Activated T-cell treated with anti-CD3 and anti-CD28 coated beads, Interleukin-2, amount 50 U/mL, for 72 hours (primary cell): ENCODE measurements around the gene AMACR. TPM values are rescaled to one million over a fixed set of nuclear protein-coding genes. Genes with fewer than 3 reads are reported as not detected.
"Not testable (repeated sequence)": the region's sequence is repeated elsewhere in the genome, so short reads cannot be mapped to it uniquely, and the experiment has no call there.

Experiments
- ATAC-seq, 2 donors: fragments of 150-1000 bp; cut with Tn5 transposase; replicated peaks in 1 of 2; 2 replicates each; pipeline ENCODE4 v1.10.0; 2021; ENCODE audit warnings: moderate library complexity in 2 of 2, mild to moderate bottlenecking in 1 of 2
- DNase-seq, 2 donors: peaks; one replicate each; pipeline ENCODE4 v3.0.0; 2021 to 2022; ENCODE audit warnings: mixed read lengths in 1 of 2
- H3K27ac Mint-ChIP-seq: one replicate; pipeline ENCODE4 v1.8.0; 2022; ENCODE audit warnings: mild to moderate bottlenecking, moderate library complexity, mixed read lengths
- H3K27me3 Mint-ChIP-seq: one replicate; pipeline ENCODE4 v1.8.0; 2022; ENCODE audit warnings: low read depth, mixed read lengths
- H3K36me3 Mint-ChIP-seq, 2 donors: one replicate each; pipeline ENCODE4 v1.8.0; 2022; ENCODE audit warnings: mixed read lengths in 2 of 2, mild to moderate bottlenecking in 1 of 2; ENCODE audit not compliant: insufficient read depth in 2 of 2
- H3K4me1 Mint-ChIP-seq: one replicate; pipeline ENCODE4 v1.8.0; 2022; ENCODE audit warnings: low read depth, mixed read lengths
- H3K4me3 Mint-ChIP-seq, 2 donors: one replicate each; pipeline ENCODE4 v1.8.0; 2022; ENCODE audit warnings: mild to moderate bottlenecking in 2 of 2, mixed read lengths in 2 of 2, moderate library complexity in 2 of 2
- H3K9me3 Mint-ChIP-seq, 2 donors: one replicate each; pipeline ENCODE4 v1.8.0; 2022; ENCODE audit warnings: mixed read lengths in 2 of 2
- total RNA-seq, 2 donors: library from RNA; stranded (reverse); gene quantifications; one replicate each; pipeline ENCODE4 v1.2.3, GENCODE V29; 2022

Gene AMACR
- total RNA-seq, 2 donors from 2014 or later, result 5.5 to 6.7 TPM

DNA sequence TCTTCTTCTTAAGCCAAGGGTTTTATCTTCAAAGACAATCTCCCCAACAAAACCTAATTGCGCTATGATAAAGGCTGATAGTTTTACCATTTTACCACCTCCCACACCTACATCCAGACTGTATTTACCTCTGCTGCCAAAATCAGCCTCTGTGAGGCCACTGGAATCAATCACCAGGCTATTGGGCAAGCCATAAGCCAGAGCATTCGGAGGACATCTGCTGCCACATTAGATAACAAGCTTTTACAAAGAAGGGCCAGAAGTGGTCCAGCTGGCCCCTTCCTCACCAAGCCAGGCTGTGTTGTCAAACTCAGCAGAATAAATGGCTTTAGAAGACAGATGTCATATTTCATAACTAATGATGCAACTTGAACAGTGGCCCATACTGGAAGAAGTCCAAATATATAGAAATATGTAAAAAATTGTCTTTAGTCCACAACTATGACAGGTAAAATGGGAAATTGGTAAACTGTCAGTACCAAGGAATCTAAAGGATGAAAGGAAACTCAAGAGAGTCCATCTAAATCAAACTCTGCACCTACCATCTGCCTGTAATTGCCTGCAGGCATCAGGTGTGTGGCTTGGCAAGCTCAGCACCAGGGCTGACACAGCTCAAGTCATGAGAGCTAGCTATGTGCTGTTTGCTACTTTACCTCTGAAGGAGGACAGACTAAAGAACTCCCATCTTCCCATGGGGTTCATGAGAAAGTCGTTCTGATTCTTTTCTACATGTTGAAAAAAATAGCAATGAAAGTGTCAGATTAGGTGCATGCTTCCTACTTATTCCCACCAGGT is 39.4 kb downstream of the AMACR start:
- Mint-ChIP-seq H3K27me3 (peaks cover 9% of the 10 kb centered on the region), H3K27ac (no peak overlapping the region), H3K36me3 (no peaks in the 10 kb centered on the region), H3K4me1 (peaks cover 27% of the 10 kb centered on the region), H3K4me3 (no peak overlapping the region), H3K9me3 (no peaks in the 10 kb centered on the region)
- no peak for DNase-seq
- ATAC-seq, result no peak

DNA sequence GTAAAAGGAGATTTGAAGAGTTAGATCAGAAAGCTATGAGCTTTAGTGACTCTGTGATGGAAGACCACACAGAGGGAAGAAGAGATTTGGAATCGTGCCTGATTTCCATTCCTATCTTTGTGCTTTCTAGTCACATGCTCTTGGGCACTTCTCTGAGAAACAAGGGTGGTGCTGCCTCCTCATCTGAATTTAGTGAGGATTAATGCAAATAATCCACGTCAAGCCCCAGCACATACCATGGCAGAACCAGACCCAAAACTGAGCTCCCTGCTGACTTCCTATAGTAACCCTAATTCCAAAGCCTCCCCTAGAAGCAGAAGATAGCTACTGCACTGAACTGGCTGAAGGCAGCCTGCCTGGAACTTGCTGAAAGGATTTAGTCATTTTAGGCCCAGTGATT is 41.0 kb downstream of the AMACR start:
- H3K27me3 Mint-ChIP-seq, result peaks cover 11% of the 10 kb centered on the region
- H3K27ac Mint-ChIP-seq, result no peak overlapping the region
- no peaks in the 10 kb centered on the region for H3K36me3 Mint-ChIP-seq
- no peak overlapping the region for H3K4me3 Mint-ChIP-seq
- no peak for DNase-seq
- no peaks in the 10 kb centered on the region for H3K9me3 Mint-ChIP-seq
- no peak for ATAC-seq
- peaks cover 18% of the 10 kb centered on the region for H3K4me1 Mint-ChIP-seq

DNA sequence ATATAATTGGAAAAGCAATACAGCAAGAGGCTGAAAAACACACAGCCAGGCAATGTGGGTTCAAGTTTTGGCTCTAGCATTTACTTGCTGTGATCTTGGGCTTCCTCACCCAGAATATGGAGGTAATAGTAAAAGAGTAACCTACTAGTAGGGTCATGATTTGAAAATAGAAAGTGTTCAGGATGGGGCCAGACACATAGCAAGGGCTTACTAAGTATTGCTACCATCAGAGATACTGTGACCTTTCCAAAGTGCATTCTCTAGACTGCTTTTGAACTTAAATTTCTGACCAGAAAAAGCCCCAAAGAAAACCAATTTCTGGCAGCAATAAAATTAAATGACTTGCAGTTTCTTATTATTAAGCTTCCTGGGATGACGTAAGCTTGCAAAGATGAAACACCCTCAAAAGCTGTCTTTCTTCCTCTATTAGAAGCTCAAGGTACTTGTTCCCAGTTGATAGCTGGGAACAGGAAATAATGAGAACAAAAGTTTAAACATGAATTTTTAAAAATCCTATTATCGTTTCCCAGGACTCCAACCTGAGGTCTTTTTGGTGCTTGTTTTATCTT is 43.6 kb downstream of the AMACR start:
- no peak for DNase-seq
- Mint-ChIP-seq H3K27ac (no peak overlapping the region), H3K4me3 (no peak overlapping the region), H3K9me3 (no peaks in the 10 kb centered on the region), H3K36me3 (no peaks in the 10 kb centered on the region), H3K27me3 (peaks cover 11% of the 10 kb centered on the region), H3K4me1 (peaks cover 10% of the 10 kb centered on the region)
- ATAC-seq, result peak; percentile 56 to 70

DNA sequence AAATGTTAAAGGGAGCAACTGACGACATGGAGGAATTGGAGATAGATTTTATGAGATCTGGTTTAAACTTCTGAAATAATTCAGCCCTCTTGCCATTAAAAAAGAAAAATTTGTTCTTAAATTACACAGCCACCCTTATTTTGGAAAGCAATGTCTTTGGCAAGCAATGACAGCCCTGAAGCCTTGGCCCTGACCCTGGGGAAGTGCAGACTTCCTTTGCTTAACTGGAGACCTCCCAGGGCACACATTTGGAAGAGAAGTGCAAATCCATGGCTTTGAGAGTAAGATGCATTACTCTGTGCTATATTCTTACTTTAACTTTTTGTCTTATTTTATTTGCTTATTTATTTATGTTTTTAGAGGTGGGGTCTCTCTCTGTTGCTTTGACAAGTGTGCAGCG is 49.7 kb downstream of the AMACR start:
- Mint-ChIP-seq H3K9me3 (peaks cover 0 to 1% of the 10 kb centered on the region in 2 donors), H3K36me3 (no peaks in the 10 kb centered on the region), H3K27me3 (peaks cover 11% of the 10 kb centered on the region), H3K4me1 (no peaks in the 10 kb centered on the region), H3K4me3 (no peak overlapping the region), H3K27ac (no peak overlapping the region)
- DNase-seq (no peak), ATAC-seq (no peak)

DNA sequence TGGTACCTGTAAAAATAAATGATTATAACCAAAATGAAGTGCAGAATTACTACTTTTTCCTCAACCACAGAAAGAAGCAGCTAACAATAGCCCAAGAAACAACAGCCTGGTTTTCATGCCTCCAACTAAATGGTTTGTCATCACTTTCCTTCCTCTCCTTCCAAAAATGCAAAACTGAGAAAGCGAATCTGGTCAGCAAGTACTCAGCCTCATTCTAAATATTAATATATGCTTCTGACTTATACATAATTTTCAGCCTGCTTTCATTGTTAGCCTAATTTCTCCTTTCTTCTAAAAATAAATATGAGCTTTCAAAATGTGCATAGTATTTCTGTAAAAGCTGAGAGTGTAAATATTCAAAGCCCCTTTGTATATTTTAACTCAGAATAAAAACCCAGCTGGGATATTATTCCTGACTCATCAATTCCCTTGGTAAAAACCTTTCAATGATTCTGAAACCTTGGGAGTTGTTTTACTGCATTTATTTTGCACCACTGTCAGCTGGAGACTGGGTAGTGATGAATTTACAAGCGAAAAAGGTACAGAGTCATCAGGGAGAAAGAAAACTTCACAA is 50.2 kb downstream of the AMACR start:
- H3K27ac Mint-ChIP-seq, result no peak overlapping the region
- ATAC-seq, result no peak
- H3K4me3 Mint-ChIP-seq, result no peak overlapping the region
- no peak for DNase-seq
- no peaks in the 10 kb centered on the region for H3K36me3 Mint-ChIP-seq
- H3K27me3 Mint-ChIP-seq, result peaks cover 11% of the 10 kb centered on the region
- H3K9me3 Mint-ChIP-seq, result peaks cover 0 to 1% of the 10 kb centered on the region in 2 donors
- no peaks in the 10 kb centered on the region for H3K4me1 Mint-ChIP-seq

DNA sequence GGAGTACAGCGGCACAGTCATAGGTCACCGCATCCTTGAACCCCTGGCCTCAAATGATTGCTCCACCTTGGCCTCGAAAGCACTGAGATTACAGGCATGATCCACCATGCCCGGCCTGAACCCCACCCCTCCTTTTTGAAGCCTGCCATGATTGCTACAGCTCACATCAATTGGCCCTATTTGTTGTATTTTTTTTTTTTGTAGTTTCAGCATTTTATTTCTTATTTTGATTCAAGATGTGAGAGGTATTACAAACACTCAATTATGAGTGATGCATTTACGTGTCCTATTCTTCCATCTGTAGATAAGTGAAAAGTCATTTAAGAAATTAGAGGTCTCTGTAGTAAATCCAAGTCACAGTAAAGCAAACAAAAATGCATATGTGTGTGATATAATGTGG is 55.7 kb downstream of the AMACR start:
- H3K9me3 Mint-ChIP-seq, H3K36me3 Mint-ChIP-seq, H3K4me1 Mint-ChIP-seq, H3K4me3 Mint-ChIP-seq, H3K27me3 Mint-ChIP-seq, ATAC-seq, H3K27ac Mint-ChIP-seq, DNase-seq: not testable (repeated sequence)

DNA sequence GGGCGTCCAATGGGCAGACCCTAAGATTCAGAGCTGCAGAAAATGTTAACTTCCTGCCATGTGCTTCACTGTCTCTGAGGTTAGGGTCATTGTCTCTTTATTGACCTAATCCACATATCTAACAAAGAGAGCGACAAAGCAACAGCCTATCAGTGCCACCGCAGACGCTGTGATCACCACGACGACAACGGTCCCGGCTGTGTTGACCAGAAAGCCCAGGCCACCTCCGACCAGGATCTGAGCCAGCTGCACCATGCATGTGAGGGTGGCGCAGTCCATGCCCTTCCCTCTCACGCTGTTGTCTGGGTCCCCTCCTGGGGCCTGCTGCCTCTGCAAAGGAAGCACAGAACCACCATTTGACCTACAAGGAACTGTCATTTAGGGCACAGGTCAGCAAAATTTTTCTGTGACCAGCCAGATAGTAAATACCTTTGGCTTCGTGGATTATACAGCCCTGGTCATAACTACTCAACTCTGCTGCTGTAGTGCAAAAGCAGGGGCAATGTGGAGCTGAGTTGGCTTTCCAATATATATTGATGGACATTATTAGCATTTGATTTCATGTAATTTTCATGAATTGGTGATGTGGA is 63.2 kb downstream of the AMACR start:
- Mint-ChIP-seq H3K9me3 (peaks cover 0 to 1% of the 10 kb centered on the region in 2 donors), H3K36me3 (no peaks in the 10 kb centered on the region), H3K27ac (no peak overlapping the region), H3K4me1 (no peaks in the 10 kb centered on the region), H3K27me3 (peaks cover 50% of the 10 kb centered on the region), H3K4me3 (no peak overlapping the region)
- no peak for ATAC-seq
- DNase-seq, result no peak

DNA sequence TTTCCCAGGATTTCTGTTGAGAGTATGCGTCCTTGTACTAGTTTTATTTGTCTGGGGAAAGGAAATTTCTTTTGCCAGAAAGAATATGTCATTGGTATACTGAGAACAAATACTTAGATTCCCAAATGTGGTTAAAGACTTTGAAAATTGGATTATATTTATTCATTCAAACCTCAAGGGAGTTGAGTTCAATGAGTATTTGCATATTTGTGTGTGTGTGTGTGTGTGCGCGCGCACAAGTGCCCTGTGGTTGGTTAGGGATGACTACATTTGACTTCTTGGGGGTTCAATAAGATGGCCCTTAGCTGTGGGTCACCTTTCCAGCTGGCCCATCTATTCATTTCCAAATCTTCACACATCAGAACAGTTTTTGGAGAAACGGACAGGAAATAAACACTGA is 66.8 kb downstream of the AMACR start:
- Mint-ChIP-seq H3K9me3 (no peaks in the 10 kb centered on the region), H3K27me3 (peaks cover 76% of the 10 kb centered on the region), H3K36me3 (no peaks in the 10 kb centered on the region), H3K4me3 (no peak overlapping the region), H3K4me1 (peaks cover 7% of the 10 kb centered on the region), H3K27ac (no peak overlapping the region)
- DNase-seq (no peak), ATAC-seq (no peak)

DNA sequence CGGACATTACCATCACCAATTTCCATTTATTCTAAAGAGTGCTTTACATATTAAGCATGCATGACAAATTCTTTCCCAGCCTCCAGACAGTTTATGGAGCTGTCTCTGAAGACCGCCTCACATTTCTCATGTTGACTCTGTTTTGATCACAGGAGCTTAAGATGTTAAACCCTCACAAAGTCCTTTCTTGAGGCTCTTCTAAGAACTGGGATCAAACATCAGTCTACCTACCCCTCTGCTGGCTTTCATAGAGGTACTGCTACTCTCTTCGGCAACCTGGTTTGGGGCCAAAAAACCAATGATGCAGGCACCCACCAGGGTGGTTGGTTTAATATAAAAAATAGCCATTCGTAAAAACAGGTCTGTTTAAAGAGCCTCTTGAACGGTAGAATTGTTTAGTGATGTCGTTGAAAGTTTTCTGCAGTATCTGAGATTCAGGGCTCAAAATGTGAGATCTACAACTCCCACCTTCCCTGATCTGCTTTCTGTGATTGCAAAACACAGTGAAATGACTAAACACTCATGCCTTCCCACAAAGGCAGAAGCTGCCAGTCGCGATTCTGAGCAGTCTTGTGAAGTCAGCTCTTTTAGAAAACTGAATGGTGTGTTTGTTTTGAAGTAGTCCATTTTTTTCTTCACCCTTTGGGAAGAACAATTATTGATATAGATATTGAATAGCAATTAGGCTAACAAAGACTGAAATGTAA is 68.1 kb downstream of the AMACR start:
- H3K27me3 Mint-ChIP-seq, result peaks cover 78% of the 10 kb centered on the region
- H3K4me3 Mint-ChIP-seq, result no peak overlapping the region
- ATAC-seq (no peak), DNase-seq (no peak)
- H3K9me3 Mint-ChIP-seq, result no peaks in the 10 kb centered on the region
- no peak overlapping the region for H3K27ac Mint-ChIP-seq
- H3K4me1 Mint-ChIP-seq, result peaks cover 9% of the 10 kb centered on the region
- H3K36me3 Mint-ChIP-seq, result no peaks in the 10 kb centered on the region

DNA sequence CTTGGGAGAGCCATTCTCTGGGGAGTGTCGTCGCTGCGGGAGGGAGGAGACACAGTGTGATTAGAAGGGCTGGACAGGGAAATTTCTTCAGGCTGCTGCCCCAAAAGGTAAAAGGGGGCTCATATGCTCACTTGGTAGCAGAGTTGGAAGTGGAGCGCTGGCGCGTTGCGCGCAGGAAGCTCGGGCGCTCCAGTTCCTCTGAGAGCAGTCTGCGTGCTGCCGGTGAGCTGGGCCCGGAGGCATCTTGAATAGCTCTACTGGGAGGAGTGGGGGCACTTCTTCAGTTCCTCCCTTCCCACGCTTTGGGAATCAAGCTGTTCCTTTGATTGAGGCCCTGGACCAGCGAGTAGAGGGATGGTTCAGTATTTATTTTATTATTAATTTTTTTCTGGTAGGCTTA is 69.0 kb downstream of the AMACR start:
- H3K4me3 Mint-ChIP-seq, result no peak overlapping the region

DNA sequence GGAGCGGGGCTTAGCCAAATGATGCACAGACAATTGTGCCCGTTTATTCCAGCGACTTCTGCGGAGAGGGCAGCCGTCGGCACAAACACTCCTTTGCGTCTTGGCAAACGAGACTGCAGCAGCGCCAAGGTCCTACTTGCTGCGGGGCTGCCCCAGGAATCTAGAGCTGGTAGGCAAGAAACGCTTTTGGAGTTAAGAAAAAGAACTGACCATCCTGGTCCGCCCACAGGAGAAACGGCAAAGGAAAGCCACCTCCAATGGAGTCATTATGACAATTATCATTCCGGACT is 69.4 kb downstream of the AMACR start:
- Mint-ChIP-seq H3K4me3 (no peak overlapping the region), H3K27ac (no peak overlapping the region), H3K9me3 (no peaks in the 10 kb centered on the region), H3K36me3 (no peaks in the 10 kb centered on the region), H3K4me1 (peaks cover 9% of the 10 kb centered on the region), H3K27me3 (peaks cover 78% of the 10 kb centered on the region)
- DNase-seq, result no peak
- no peak for ATAC-seq

More for the DNA sequence above, 69.0 kb downstream of the AMACR start:
- Mint-ChIP-seq H3K27ac (no peak overlapping the region), H3K4me1 (peaks cover 9% of the 10 kb centered on the region), H3K27me3 (peaks cover 78% of the 10 kb centered on the region), H3K36me3 (no peaks in the 10 kb centered on the region), H3K9me3 (no peaks in the 10 kb centered on the region)
- DNase-seq, result no peak
- no peak for ATAC-seq

DNA sequence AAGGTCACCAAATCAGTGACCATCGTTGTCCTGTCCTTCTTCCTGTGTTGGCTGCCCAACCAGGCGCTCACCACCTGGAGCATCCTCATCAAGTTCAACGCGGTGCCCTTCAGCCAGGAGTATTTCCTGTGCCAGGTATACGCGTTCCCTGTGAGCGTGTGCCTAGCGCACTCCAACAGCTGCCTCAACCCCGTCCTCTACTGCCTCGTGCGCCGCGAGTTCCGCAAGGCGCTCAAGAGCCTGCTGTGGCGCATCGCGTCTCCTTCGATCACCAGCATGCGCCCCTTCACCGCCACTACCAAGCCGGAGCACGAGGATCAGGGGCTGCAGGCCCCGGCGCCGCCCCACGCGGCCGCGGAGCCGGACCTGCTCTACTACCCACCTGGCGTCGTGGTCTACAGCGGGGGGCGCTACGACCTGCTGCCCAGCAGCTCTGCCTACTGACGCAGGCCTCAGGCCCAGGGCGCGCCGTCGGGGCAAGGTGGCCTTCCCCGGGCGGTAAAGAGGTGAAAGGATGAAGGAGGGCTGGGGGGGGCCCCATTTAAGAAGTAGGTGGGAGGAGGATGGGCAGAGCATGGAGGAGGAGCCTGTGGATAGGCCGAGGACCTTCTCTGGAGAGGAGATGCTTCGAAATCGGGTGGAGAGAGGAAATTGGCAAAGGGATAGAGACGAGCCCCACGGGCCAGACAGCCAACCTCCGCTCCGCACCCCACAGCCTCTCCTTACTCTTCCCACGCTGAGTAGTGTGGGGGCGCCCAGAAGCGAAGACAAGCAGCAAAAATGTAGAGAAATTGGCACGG is 69.9 kb downstream of the AMACR start:
- no peak overlapping the region for H3K27ac Mint-ChIP-seq
- H3K4me3 Mint-ChIP-seq, result no peak overlapping the region
- peaks cover 84% of the 10 kb centered on the region for H3K27me3 Mint-ChIP-seq
- DNase-seq (no peak), ATAC-seq (no peak)
- no peaks in the 10 kb centered on the region for H3K36me3 Mint-ChIP-seq
- peaks cover 9% of the 10 kb centered on the region for H3K4me1 Mint-ChIP-seq
- H3K9me3 Mint-ChIP-seq, result no peaks in the 10 kb centered on the region
